GM21367 (cell line): ENCODE measurements around the gene ACOT6.
"Not testable (repeated sequence)": the region's sequence is repeated elsewhere in the genome, so short reads cannot be mapped to it uniquely, and the experiment has no call there.

Experiments
- ATAC-seq: cut with Tn5 transposase; IDR thresholded peaks from one replicate; pipeline ENCODE4 v1.9.1; 2021; ENCODE audit not compliant: unreplicated experiment

Gene ACOT6

DNA sequence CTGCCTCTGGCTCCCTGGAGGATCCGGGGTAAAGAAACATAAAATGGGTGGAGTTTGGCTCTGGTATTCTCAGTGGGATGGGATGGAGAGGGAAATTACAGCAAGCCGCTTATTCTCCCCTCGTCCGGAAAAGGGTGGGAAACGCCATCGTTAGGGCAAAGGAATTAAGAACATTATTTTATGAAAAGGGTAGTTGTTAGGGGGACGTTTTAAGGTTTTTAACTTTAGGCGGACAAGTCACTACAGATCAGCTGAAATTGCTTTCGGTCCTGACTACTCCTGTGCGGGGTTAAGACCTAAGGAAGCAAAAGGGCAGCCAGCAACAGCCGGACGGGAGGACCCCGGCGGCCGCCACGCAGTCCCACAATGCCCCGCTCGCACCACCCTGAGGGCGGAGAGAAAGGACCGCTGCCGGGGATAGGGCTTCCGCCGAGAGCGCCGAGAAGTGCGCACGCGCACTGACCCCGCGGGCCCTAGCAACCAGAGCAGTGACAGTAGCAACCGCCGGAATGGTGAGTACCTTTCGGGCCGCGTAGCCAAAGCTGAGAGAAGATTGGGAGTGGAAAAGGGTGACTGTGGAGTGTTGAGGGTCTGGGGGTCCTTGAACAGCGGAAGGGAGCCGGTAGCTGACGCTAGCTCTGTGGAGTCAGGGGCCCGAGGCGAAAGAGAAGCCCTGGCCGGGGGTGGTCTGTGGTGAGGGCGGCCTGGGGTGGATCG, 32.4 kb downstream of the ACOT6 start, which contains the start of gene DNAL1:
DNAL1 (plus strand) TSS at position 456 of the 717 bp plus-strand sequence; CDS start at position 510, 54 bp downstream.
- ATAC-seq = peak; percentile 88

DNA sequence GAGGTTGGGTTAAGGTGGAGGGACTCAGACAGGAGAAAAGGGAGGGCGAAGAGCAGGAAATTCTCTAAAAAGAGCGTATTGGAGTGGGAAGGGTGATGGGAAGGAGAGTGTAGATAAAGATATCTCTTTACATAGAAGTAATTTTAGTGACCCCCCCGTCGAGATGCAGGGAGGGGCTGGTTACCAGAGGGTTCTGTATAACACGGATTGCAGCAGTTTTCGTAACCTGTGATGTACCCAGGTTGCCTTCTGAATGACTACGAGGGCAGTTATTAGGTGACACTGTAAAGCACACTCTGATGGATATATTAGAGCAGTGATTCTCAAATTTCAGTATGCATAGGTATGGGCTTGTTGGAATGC, 32.9 kb downstream of the ACOT6 start:
- ATAC-seq = peak; percentile 2

DNA sequence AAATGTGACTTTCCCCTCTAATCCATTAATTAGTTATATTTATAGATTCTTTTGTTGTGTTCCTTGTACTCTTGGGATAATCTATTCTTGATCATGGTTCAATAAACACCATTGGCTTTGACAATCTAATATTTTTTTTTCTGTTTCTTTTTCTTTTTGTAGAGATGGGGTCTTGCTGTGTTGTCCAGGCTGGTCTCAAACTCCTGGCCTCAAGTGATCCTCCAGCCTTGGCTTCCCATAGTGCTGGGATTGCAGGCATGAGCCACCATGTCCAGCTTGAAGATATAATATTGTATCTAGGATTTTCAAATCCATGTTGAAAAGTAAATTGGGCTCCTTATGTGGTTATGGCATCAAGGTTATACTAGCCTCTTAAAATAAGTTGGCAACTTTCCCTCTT, 38.7 kb downstream of the ACOT6 start:
- no peak for ATAC-seq

DNA sequence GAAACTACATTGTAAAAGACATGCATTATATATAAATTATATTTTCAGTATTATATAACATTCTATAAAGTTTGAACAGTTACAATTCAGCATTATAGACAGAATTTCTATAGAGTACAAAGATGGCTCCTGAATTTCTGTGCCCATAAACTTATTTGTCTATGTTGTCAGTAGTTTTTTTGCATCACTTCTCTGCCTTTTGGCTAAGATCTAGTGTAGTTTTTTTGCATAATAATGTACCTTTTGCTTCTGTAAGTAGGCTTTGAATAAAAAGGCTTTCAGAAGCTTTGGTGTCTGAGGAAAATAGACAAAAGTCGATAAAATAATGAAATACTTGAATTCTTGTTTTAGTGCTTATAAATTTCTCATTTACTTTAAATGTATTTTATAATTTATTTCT, 43.5 kb downstream of the ACOT6 start:
- ATAC-seq = no peak

DNA sequence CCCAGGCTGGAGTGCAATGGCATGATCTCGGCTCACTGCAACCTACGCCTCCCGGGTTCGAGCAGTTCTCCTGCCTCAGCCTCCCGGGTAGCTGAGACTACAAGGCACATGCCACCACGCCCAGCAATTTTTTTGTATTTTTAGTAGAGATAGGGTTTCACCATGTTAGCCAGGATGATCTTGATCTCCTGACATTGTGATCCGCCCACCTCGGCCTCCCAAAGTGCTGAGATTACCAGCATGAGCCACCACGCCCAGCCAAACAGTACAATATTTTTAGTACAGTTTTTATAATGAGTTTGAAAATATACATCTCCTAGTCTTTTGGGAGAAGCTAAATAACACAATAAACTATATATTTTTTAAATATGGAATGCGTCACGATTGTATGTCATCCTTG, 46.9 kb downstream of the ACOT6 start:
- not testable (repeated sequence) for ATAC-seq

DNA sequence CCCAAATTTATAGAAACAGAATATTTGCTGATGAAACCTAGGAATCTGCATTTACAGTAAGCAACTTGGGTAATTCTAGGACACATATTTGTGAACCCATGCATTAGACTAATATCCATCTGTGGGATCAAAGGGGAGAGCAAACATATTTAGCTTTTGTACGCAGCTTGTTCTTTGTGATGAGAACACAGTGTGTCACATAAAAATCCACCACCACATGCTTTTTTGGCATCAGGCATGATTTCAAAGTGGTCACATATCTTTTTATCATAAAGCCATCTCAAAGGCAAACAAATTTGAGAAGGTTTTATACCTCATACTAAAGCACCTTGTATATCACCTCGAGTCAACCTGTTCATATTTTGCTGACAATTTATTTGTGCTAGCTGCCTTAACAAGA, 48.2 kb downstream of the ACOT6 start:
- no peak for ATAC-seq

DNA sequence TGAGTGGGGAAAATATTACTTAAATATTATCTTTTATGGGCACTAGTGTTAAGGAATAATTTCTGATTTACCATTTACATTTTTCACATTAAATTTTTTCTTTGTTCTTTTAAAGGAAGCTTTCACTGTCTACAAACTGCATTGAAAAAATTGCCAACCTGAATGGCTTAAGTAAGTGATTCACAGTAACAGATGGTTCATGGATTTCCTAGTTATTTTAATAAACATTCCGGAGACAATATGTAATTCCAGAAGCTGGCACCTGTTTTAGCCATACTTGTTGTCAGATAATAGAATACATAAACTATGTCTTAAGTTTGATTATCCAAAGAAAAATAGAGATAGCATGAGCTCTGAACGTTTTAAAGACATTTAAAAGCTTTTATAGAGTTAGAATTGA, 49.6 kb downstream of the ACOT6 start:
- no peak for ATAC-seq

DNA sequence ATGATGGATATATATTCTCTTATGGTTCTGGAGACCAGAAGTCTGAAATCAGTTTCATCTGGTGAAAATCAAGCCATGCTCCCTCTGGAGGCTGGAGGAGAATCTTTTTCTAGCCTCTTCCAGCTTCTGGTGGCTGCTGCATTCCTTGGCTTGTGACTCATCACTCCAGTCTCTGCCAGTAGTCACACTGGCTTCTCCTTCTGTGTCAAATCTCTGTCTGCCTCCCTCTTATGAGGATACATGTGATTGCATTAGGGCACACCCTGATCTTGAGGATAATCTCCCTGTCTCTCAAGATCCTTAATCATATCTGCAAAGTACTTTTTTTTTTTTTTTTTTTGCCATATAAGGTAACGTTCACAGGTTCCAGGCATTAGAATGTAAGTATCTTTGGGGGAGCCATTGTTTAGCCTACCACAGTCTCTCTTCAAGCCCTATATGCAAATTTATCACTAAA, 50.2 kb downstream of the ACOT6 start:
- no peak for ATAC-seq

DNA sequence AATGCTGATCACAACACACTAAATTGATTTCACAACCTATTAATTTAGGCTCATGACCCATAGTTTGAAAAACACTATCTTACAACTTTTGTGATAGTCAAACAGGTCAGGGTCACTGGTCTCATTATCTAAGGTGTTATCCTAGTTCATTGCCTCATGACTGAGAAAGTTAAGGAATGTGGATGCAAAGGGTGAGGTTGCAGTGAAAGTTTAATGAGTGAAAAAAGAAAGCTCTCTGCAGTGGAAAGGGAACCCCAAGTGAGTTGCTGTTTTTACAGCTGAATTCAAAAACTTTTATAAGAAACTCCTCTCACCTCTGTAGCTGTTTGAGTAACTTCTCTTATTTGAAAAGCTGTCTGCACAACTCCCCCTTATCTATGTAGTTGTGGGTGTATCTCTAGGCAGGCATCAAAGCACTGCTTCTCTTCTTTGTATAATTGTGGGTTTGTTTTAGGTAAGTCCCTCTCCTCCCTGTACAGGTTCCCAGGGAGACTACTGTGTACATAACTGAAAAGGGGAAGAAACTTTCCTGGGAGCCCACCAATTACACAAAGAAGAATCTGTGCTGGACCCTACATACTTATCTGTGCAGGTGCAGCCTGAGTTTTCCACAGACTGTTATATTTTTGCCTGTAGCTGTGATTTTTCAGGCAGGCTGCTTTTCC, 51.4 kb downstream of the ACOT6 start:
- no peak for ATAC-seq

DNA sequence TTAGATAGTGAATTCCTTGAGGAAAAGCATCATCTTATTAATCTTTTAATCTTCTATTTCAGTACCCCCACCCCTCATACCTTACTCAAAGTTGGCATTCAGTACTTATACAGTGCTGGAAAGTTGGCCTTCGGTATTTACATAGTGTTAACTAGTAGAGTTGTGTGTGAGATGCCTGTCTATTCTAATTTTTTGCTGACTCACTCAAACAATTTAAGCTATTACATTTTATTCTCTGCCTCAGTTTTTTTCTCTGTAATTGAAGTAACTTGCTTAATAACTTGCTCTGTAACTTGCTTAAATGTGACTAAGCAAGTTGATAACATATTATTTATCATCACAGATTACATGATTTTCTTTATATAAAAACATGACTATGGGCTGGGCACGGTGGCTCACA, 52.8 kb downstream of the ACOT6 start:
- ATAC-seq = no peak

DNA sequence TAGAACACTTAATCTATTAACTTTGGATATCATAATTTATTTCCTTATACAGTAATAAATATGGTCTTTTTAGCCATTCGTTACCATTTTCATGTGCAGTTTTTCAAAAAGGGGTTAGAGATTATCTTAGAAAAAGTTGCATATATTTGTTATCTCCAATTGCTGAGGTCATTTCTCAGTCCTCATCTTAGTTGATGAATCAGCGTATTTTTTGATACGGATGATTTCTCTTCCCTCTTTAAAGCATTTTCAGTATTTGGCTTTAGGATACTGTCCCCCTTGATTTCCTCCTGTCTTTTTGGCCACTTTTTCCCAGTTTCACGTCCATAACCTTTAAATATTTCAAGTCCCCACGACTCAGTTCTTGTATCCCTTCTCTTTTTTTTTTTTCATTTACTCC, 54.3 kb downstream of the ACOT6 start:
- no peak for ATAC-seq

DNA sequence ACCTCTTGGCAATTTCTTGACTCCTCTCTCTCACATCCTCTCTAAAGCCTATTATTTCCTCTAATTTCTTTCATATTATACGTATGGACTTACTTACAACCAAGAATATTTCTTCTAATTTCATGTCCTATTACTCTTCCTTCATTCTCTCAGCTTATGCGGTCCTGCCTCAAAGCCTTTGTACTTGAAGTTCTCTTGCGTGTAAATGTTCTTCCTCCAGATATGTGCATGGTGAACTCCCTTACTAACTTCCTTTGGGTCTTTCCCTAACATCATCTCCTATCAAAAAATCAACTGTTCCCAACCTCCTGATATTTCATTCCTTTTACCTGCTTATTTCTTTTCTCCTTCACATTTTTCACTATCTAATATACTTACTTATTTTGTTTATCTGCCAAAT, 55.5 kb downstream of the ACOT6 start:
- ATAC-seq = no peak
